ENCODE results near the gene HBD. TPM values are rescaled to one million over a fixed set of nuclear protein-coding genes. Genes with fewer than 3 reads are reported as not detected.

HBD gene
- total RNA-seq, 1 experiment from 2014 or later = not detected

GRCh38 chr11:5242933-5243815 is 8.9 kb upstream of the HBD start:
- H3K4me3 ChIP-seq (ENCODE audit: low read length) = no peak overlapping the region
- H3K9me2 ChIP-seq (replicated peaks; ENCODE audit: insufficient read depth, low read length) = no peaks in the 10 kb centered on the region
- H3K9ac ChIP-seq (ENCODE audit: low read length) = no peak overlapping the region
- H2AFZ ChIP-seq (ENCODE audit: low read length) = no peak overlapping the region
- DNase-seq = no peak
- no peaks in the 10 kb centered on the region for H3K9me3 ChIP-seq (ENCODE audit: low read length)
- H4K20me1 ChIP-seq (ENCODE audit: insufficient read depth, low read depth, low read length) = no peaks in the 10 kb centered on the region
- no peaks in the 10 kb centered on the region for H3K36me3 ChIP-seq (ENCODE audit: insufficient read depth, low read length)
- no peaks in the 10 kb centered on the region for H3K4me1 ChIP-seq (ENCODE audit: low read length)
- H3K27ac ChIP-seq (ENCODE audit: low read length) = no peak overlapping the region
- no peaks in the 10 kb centered on the region for H3K79me2 ChIP-seq (ENCODE audit: low read length)
- H3K27me3 ChIP-seq (ENCODE audit: low read length) = no peaks in the 10 kb centered on the region
- H3K4me2 ChIP-seq (ENCODE audit: low read depth, low read length, poor library complexity, severe bottlenecking) = no peak overlapping the region

GRCh38 chr11:5242208-5242607 is 7.9 kb upstream of the HBD start:
- Histone ChIP-seq H3K4me3 (ENCODE audit: low read length) (no peak overlapping the region), H3K27ac (ENCODE audit: low read length) (no peak overlapping the region), H3K4me1 (ENCODE audit: low read length) (no peaks in the 10 kb centered on the region), H2AFZ (ENCODE audit: low read length) (no peak overlapping the region), H3K9me3 (ENCODE audit: low read length) (no peaks in the 10 kb centered on the region), H3K27me3 (ENCODE audit: low read length) (no peaks in the 10 kb centered on the region), H3K4me2 (ENCODE audit: low read depth, low read length, poor library complexity, severe bottlenecking) (no peak overlapping the region), H3K36me3 (ENCODE audit: insufficient read depth, low read length) (no peaks in the 10 kb centered on the region), H3K9me2 (replicated peaks; ENCODE audit: insufficient read depth, low read length) (no peaks in the 10 kb centered on the region), H3K79me2 (ENCODE audit: low read length) (no peaks in the 10 kb centered on the region), H4K20me1 (ENCODE audit: insufficient read depth, low read depth, low read length) (no peaks in the 10 kb centered on the region), H3K9ac (ENCODE audit: low read length) (no peak overlapping the region)
- no peak for DNase-seq

GRCh38 chr11:5241458-5241857 is 7.2 kb upstream of the HBD start:
- Histone ChIP-seq H3K27me3 (ENCODE audit: low read length) (no peaks in the 10 kb centered on the region), H3K9me2 (replicated peaks; ENCODE audit: insufficient read depth, low read length) (no peaks in the 10 kb centered on the region), H3K79me2 (ENCODE audit: low read length) (no peaks in the 10 kb centered on the region), H3K36me3 (ENCODE audit: insufficient read depth, low read length) (no peaks in the 10 kb centered on the region), H3K4me3 (ENCODE audit: low read length) (no peak overlapping the region), H3K9me3 (ENCODE audit: low read length) (no peaks in the 10 kb centered on the region), H3K4me1 (ENCODE audit: low read length) (no peaks in the 10 kb centered on the region), H3K4me2 (ENCODE audit: low read depth, low read length, poor library complexity, severe bottlenecking) (no peak overlapping the region), H2AFZ (ENCODE audit: low read length) (no peak overlapping the region), H3K9ac (ENCODE audit: low read length) (no peak overlapping the region), H4K20me1 (ENCODE audit: insufficient read depth, low read depth, low read length) (no peaks in the 10 kb centered on the region), H3K27ac (ENCODE audit: low read length) (no peak overlapping the region)
- no peak for DNase-seq

- DNase-seq = no peak
- H3K27me3 ChIP-seq (ENCODE audit: low read length) = no peaks in the 10 kb centered on the region
- H3K27ac ChIP-seq (ENCODE audit: low read length) = no peak overlapping the region
- no peaks in the 10 kb centered on the region for H3K9me3 ChIP-seq (ENCODE audit: low read length)
- no peaks in the 10 kb centered on the region for H4K20me1 ChIP-seq (ENCODE audit: insufficient read depth, low read depth, low read length)
- no peaks in the 10 kb centered on the region for H3K9me2 ChIP-seq (replicated peaks; ENCODE audit: insufficient read depth, low read length)
- H2AFZ ChIP-seq (ENCODE audit: low read length) = no peak overlapping the region
- H3K4me1 ChIP-seq (ENCODE audit: low read length) = no peaks in the 10 kb centered on the region
- H3K36me3 ChIP-seq (ENCODE audit: insufficient read depth, low read length) = no peaks in the 10 kb centered on the region
- H3K4me3 ChIP-seq (ENCODE audit: low read length) = no peak overlapping the region
- H3K9ac ChIP-seq (ENCODE audit: low read length) = no peak overlapping the region
- no peaks in the 10 kb centered on the region for H3K79me2 ChIP-seq (ENCODE audit: low read length)
- H3K4me2 ChIP-seq (ENCODE audit: low read depth, low read length, poor library complexity, severe bottlenecking) = no peak overlapping the region
Measured at GRCh38 chr11:5240458-5240857, 6.2 kb upstream of the HBD start.

- no peaks in the 10 kb centered on the region for H3K4me1 ChIP-seq (ENCODE audit: low read length)
- no peaks in the 10 kb centered on the region for H3K27me3 ChIP-seq (ENCODE audit: low read length)
- H3K9me2 ChIP-seq (replicated peaks; ENCODE audit: insufficient read depth, low read length) = no peaks in the 10 kb centered on the region
- H3K4me3 ChIP-seq (ENCODE audit: low read length) = no peak overlapping the region
- H2AFZ ChIP-seq (ENCODE audit: low read length) = no peak overlapping the region
- DNase-seq = no peak
- no peaks in the 10 kb centered on the region for H4K20me1 ChIP-seq (ENCODE audit: insufficient read depth, low read depth, low read length)
- no peaks in the 10 kb centered on the region for H3K9me3 ChIP-seq (ENCODE audit: low read length)
- H3K4me2 ChIP-seq (ENCODE audit: low read depth, low read length, poor library complexity, severe bottlenecking) = no peak overlapping the region
- H3K36me3 ChIP-seq (ENCODE audit: insufficient read depth, low read length) = no peaks in the 10 kb centered on the region
- no peak overlapping the region for H3K27ac ChIP-seq (ENCODE audit: low read length)
- no peaks in the 10 kb centered on the region for H3K79me2 ChIP-seq (ENCODE audit: low read length)
- no peak overlapping the region for H3K9ac ChIP-seq (ENCODE audit: low read length)
Measured at GRCh38 chr11:5240056-5240455, 5.8 kb upstream of the HBD start.

- Histone ChIP-seq H3K27ac (ENCODE audit: low read length) (no peak overlapping the region), H3K4me1 (ENCODE audit: low read length) (no peaks in the 10 kb centered on the region), H3K36me3 (ENCODE audit: insufficient read depth, low read length) (no peaks in the 10 kb centered on the region), H3K9ac (ENCODE audit: low read length) (no peak overlapping the region), H4K20me1 (ENCODE audit: insufficient read depth, low read depth, low read length) (no peaks in the 10 kb centered on the region), H2AFZ (ENCODE audit: low read length) (no peak overlapping the region), H3K9me3 (ENCODE audit: low read length) (no peaks in the 10 kb centered on the region), H3K4me3 (ENCODE audit: low read length) (no peak overlapping the region), H3K27me3 (ENCODE audit: low read length) (no peaks in the 10 kb centered on the region), H3K9me2 (replicated peaks; ENCODE audit: insufficient read depth, low read length) (no peaks in the 10 kb centered on the region), H3K4me2 (ENCODE audit: low read depth, low read length, poor library complexity, severe bottlenecking) (no peak overlapping the region), H3K79me2 (ENCODE audit: low read length) (no peaks in the 10 kb centered on the region)
- DNase-seq = no peak
Measured at GRCh38 chr11:5239046-5239445, 4.8 kb upstream of the HBD start.

- no peak overlapping the region for H3K9ac ChIP-seq (ENCODE audit: low read length)
- H3K9me3 ChIP-seq (ENCODE audit: low read length) = no peaks in the 10 kb centered on the region
- H3K4me1 ChIP-seq (ENCODE audit: low read length) = no peaks in the 10 kb centered on the region
- H3K27ac ChIP-seq (ENCODE audit: low read length) = no peak overlapping the region
- H3K4me3 ChIP-seq (ENCODE audit: low read length) = no peak overlapping the region
- H2AFZ ChIP-seq (ENCODE audit: low read length) = no peak overlapping the region
- H3K27me3 ChIP-seq (ENCODE audit: low read length) = no peaks in the 10 kb centered on the region
- no peaks in the 10 kb centered on the region for H3K9me2 ChIP-seq (replicated peaks; ENCODE audit: insufficient read depth, low read length)
- no peaks in the 10 kb centered on the region for H3K36me3 ChIP-seq (ENCODE audit: insufficient read depth, low read length)
- no peaks in the 10 kb centered on the region for H4K20me1 ChIP-seq (ENCODE audit: insufficient read depth, low read depth, low read length)
- no peak overlapping the region for H3K4me2 ChIP-seq (ENCODE audit: low read depth, low read length, poor library complexity, severe bottlenecking)
- no peak for DNase-seq
- H3K79me2 ChIP-seq (ENCODE audit: low read length) = no peaks in the 10 kb centered on the region
Measured at GRCh38 chr11:5238486-5238885, 4.2 kb upstream of the HBD start.

- Histone ChIP-seq H3K27me3 (ENCODE audit: low read length) (no peaks in the 10 kb centered on the region), H3K4me2 (ENCODE audit: low read depth, low read length, poor library complexity, severe bottlenecking) (no peak overlapping the region), H2AFZ (ENCODE audit: low read length) (no peak overlapping the region), H3K9ac (ENCODE audit: low read length) (no peak overlapping the region), H3K9me2 (replicated peaks; ENCODE audit: insufficient read depth, low read length) (no peaks in the 10 kb centered on the region), H3K27ac (ENCODE audit: low read length) (no peak overlapping the region), H3K36me3 (ENCODE audit: insufficient read depth, low read length) (no peaks in the 10 kb centered on the region), H3K9me3 (ENCODE audit: low read length) (no peaks in the 10 kb centered on the region), H3K4me1 (ENCODE audit: low read length) (no peaks in the 10 kb centered on the region), H3K4me3 (ENCODE audit: low read length) (no peak overlapping the region), H3K79me2 (ENCODE audit: low read length) (no peaks in the 10 kb centered on the region), H4K20me1 (ENCODE audit: insufficient read depth, low read depth, low read length) (no peaks in the 10 kb centered on the region)
- DNase-seq = no peak
Measured at GRCh38 chr11:5237420-5237819, 3.1 kb upstream of the HBD start.
